HG03520 (cell line): ENCODE measurements around the gene EFNB2.

Experiments used
- ATAC-seq: cut with Tn5 transposase; IDR thresholded peaks from one replicate; pipeline ENCODE4 v1.9.1; 2021; ENCODE audit warnings: mild to moderate bottlenecking, moderate library complexity; ENCODE audit not compliant: unreplicated experiment

EFNB2 gene

DNA sequence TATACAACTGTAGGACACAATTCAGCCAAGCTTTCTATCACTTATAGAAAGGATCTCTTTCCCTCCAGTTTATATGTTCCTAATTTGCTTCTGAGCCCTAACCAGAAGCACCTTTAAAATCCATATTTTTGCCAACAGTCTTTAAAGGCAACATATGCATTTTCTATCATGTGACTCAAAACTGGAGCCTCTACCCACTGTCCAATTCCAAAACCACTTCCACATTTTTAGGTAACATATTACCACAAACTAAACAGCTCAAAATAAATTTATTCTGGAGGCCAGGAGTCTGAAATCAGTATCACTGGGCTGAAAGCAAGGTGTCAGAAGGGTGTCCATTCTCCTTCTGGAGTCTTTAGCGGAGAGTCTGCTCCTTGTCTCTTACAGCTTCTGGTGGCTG, 15.9 kb upstream of the EFNB2 start:
- ATAC-seq, result no peak

GRCh38 chr13:106550570-106551135, 15.2 kb upstream of the EFNB2 start:
- ATAC-seq, result no peak

- ATAC-seq, result no peak
Observed at GRCh38 chr13:106548064-106548696, 12.7 kb upstream of the EFNB2 start.

DNA sequence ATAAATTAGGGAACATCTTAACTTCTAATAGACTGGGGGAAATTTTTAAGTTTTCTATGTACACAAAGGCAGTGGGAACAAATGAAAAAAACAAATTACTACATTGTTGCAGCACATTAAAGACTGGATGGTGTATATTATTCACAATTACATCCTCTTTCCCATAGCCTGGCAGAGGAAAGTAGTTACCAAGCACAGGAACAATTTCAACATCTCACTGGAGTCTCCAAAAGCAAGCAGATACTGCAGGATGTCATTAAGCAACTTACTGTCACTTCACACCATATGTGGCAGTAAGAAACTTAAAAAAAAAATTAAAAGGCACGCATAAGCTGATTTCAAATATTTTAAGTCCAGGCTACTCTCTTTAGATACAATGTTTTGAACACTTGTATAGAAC, 6.4 kb upstream of the EFNB2 start:
- ATAC-seq, result no peak

DNA sequence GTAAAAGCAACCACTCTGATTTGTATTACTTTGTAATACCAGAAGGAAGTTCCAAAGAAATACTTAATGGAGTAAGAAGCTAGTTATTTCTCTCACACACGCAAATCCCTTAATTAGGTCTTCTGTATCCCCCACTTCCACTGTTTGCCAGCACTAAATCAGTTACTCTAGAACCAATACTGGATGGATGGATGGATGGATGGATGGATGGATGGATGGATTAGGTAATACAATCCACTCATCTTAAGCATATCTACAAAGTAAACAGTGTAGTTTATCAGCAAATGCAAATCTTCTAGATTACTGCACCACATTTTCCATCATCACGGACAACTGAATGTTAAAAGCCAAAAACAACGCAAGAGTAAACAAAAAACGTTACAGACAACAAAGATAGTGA, 5.2 kb upstream of the EFNB2 start:
- ATAC-seq, result no peak

DNA sequence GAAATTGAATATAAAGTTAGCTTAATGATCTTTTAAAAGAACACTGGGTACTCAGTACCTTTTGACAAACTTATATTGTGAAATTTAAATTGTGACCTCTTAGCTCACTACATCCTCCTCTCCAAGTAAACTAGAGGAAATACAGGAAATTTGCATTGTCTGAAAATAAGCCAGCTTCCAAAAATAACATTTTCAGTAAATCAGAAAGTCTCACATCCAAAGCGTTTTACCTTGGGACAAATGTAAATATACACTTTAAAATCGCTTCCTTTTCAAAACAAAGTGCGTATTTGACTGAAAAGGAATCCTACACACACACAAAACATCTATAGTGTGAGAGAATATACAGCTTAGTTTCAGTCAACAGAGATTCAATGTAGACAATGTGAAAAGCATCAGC, 2.1 kb upstream of the EFNB2 start:
- no peak for ATAC-seq

GRCh38 chr13:106536244-106537034, 977 bp upstream of the EFNB2 start:
- ATAC-seq, result peak; percentile 27

- peak; percentile 22 for ATAC-seq
Observed at GRCh38 chr13:106534639-106535551, 567 bp downstream of the EFNB2 start.

- no peak for ATAC-seq
Observed at GRCh38 chr13:106533943-106534638, 1.4 kb downstream of the EFNB2 start.

DNA sequence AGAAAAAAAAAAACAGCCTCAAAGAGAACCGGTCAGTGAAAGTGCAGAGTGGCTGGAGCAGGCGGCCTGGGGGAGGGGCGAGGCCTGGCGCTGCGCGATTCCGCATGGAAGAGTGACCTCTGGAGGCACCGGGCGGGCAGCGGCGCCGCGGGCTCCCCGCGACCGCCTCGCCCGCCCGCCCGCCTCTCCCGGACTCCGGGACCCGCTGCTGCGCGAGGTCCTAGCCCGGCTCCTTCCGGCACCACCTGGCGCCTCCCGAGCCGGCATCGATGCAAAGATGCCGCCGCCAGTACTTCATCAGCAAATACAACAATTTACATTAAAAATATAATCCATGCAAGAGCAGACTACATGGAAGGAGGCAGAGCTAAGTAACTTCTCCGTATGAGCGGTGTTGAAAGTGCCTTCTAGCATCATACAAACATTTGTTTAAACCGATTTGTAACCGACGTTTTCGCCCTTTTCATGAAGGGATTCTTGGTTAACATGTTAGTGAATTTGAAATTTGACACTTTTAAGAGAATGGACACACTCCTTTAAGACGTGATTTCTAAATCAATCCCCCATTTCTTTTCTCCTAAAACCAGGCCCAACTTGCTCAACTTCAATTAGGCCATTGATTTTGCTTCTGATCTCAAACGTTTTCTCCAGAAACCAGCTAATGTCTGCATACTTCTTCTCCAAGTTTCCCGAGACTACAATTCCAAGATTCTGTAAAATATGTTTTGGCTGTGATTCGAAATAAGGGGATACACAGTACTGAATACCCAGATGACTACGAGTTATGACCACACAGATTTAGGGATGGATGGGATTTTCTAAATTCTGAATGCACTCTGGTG, 2.1 kb downstream of the EFNB2 start:
- ATAC-seq, result no peak

GRCh38 chr13:106532111-106532929, 3.1 kb downstream of the EFNB2 start:
- no peak for ATAC-seq

DNA sequence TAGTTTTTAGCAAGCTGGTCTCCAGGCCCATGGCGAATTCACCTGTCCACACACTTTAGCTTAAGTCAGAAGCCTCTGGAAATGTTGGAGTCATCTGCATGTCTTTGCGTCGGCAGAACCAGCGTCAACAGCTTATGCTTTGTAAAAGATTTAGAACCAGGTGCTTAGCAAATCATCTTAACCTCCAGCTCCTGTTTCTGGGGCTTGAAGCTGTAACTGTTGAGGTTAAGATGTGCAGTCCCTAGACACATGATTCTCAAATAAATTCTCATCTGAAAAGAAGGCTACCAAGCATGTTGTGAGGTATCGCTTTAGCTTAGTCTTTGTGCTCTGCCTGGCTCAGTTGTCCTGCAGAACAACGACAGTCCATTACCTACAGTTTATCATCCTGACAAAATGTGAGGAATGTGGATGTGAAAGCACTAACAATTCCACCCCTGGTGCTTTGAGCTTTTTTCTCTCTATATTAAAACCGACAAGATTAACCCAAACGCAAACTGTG, 4.4 kb downstream of the EFNB2 start:
- no peak for ATAC-seq

DNA sequence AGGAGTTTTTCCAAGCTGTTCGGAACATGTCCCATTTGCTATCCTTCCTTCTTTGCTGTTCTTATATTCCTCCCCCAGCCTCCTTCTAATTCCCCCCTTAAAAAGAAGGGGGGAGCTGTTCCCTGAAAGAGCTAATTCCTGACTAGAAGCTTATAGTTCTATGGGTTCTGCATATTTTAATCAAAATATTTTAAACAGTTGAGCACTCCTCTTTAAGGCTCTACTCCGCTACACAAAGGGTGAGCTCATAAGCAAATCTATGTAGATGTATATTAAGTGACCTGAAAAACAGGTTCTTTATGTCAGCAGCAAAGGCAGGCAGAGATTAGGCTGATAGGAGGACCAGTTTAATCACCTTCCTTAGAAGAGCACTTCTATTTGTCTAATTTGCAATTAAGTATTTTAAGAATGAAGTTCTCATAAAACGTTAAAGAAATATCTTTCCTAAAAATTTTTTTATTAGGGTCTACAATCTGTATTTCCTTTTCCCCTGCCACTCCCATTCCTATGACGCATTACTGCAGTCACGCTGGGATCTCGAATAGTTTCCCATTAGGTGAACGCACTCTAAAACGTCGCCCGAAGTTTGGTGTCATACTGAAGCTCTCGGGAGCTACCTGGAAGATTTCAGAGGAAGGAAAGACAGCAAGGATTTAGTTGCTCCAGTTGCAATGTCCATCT, 5.2 kb downstream of the EFNB2 start:
- no peak for ATAC-seq

DNA sequence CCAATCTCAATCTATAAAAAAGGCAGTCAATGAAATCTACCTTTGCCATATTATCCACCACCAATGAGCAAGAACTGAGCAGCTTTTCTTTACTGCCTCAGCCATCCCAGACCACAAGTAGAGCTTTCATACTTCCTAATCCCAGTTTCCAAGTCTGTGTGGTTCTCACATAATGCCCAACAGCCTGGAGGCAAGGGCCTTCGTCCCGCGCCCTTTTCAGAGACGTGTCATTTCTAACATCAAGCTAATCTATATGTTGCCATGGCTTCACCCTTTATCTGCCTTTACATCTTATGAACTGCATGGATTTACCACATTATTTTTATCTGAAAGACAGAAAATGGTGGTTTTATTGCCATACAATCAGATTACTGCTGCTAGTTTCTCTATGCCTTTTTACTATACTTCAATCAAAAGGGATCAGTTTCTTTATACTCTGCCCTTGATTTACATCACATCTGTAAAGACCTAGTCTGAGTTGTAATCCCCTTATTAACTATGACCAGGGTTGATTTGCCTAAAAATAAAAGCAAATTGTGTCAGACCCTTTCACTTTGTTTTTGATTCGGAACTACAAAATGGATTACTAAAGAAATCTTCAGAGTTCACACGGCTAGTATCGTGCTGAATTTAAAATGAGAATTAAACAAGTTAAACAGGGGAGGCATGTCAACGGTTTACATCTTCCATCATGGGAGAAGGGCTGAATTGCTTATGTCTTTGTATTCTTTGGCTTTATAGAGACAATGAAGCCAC, 5.9 kb downstream of the EFNB2 start:
- no peak for ATAC-seq

DNA sequence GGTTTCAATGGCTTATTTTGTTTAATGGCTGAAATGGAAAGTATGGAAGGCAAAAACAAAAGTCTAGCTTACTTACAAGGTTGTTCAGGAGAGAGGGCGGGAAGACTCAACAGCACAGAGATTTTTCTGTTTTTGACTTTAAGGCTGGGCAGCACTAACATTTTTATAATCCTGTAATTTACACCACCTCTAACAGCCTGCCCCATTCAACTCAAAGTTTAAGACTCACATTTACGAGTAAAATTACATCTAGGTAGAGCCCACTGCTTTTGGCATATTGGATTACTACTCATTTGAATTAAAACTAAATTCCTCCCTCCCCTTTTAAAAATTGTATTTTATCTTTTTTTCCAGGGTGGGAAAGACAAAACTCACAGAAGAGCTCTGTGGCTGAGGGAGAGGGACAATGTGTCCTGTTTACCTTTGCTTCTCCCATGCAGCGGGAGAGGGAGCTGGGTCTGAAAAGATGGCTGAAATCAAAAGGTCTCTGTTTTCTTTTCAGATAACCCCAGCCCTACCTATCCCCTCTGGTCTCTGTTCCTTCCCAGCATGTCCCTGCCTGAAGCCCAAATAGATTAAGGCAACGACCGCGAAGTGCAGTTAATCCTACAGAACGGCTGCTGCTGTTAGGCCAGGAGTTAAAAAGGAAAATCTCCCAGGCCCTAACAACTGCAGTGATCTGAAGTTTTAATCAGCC, 6.6 kb downstream of the EFNB2 start:
- ATAC-seq, result no peak

GRCh38 chr13:106527826-106528225, 7.6 kb downstream of the EFNB2 start:
- ATAC-seq, result no peak

DNA sequence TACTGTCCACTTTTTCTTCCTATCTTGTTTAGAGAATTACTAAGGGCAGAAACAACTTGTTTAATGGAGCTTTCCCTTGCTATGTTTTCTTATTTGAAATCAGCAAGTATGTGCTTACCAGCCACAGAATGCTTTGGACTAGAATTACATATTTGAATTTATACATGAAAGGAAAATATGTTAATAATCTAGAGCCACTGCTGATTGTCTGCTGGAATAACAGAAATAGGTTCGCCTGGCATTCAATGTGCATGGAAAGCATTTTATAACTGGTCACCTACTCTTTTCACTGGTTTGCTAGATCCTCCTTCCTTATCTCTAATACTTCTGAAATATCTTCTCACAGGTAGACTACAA, 8.0 kb downstream of the EFNB2 start:
- no peak for ATAC-seq
